HG03196 (cell line): ENCODE results near the gene ASCC3.

ENCODE experiments used
- ATAC-seq: cut with Tn5 transposase; IDR thresholded peaks from one replicate; pipeline ENCODE4 v1.9.1; 2021; ENCODE audit not compliant: unreplicated experiment

Gene ASCC3, protein sequence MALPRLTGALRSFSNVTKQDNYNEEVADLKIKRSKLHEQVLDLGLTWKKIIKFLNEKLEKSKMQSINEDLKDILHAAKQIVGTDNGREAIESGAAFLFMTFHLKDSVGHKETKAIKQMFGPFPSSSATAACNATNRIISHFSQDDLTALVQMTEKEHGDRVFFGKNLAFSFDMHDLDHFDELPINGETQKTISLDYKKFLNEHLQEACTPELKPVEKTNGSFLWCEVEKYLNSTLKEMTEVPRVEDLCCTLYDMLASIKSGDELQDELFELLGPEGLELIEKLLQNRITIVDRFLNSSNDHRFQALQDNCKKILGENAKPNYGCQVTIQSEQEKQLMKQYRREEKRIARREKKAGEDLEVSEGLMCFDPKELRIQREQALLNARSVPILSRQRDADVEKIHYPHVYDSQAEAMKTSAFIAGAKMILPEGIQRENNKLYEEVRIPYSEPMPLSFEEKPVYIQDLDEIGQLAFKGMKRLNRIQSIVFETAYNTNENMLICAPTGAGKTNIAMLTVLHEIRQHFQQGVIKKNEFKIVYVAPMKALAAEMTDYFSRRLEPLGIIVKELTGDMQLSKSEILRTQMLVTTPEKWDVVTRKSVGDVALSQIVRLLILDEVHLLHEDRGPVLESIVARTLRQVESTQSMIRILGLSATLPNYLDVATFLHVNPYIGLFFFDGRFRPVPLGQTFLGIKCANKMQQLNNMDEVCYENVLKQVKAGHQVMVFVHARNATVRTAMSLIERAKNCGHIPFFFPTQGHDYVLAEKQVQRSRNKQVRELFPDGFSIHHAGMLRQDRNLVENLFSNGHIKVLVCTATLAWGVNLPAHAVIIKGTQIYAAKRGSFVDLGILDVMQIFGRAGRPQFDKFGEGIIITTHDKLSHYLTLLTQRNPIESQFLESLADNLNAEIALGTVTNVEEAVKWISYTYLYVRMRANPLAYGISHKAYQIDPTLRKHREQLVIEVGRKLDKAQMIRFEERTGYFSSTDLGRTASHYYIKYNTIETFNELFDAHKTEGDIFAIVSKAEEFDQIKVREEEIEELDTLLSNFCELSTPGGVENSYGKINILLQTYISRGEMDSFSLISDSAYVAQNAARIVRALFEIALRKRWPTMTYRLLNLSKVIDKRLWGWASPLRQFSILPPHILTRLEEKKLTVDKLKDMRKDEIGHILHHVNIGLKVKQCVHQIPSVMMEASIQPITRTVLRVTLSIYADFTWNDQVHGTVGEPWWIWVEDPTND (N-terminal part only)

DNA sequence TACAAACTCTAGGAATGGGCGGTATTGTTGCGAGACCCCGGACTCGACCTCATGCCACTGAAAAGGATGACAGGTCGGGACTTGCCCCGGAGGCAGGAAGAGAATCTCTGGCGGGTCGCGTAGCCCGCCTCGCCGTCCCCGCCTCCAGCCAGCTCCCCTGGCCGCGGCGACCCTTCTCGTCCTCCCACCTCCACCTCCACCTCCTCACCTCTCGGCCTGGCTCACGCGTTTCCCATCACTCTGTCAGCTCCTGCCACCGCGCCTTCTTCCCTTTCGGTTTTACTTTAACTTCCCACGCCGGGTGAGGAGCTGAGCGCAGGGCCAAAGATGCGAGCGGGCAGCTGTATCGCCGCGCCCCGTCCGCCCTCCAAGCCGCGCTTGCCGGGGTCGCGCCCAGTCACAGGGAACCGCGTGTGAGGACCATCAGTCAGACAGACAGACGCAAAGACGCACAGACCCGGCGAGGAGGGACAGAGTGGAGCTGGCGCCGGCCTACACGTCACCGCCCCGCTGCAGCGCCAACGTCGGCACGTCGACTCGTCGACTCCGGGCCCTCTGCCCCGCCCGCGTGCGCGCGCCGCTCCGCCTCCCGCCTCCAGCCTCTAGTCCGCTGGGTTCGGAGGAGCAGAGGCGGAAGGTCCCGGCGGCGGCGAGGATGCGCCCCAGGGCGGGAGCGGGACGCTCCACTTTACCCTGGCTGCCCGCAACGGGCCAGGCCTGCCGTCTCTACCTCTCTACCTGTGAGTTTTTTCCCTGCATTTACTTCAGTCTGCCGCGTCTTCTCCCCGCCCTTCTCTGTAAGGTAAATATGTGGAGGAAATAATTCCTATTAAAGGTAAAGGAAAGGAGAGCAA lies at the start of gene ASCC3:
Gene ASCC3 (minus strand): TSS at position 477 of the 854 bp plus-strand sequence. CDS start 13,332 bp downstream, outside the sequence.
- ATAC-seq, result peak; percentile 98

DNA sequence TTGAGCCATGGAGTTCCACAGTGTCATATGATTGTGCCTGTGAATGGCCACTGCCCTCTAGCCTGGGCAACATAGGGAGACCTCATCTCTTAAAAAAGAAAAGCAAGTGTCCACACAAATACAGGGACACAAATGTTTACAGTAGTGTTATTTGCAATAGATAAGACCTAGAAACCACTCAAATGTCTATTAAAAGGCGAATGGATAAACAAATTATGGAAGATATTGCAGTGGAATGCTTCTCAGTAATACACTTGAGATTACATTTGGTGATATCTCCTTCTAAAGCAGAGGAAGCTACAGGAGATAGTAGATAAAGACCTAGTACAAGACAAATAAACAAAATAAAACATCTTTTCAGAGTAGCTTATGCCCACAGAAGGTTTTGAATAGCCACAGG lies 44.6 kb upstream of the ASCC3 start:
- ATAC-seq, result no peak

DNA sequence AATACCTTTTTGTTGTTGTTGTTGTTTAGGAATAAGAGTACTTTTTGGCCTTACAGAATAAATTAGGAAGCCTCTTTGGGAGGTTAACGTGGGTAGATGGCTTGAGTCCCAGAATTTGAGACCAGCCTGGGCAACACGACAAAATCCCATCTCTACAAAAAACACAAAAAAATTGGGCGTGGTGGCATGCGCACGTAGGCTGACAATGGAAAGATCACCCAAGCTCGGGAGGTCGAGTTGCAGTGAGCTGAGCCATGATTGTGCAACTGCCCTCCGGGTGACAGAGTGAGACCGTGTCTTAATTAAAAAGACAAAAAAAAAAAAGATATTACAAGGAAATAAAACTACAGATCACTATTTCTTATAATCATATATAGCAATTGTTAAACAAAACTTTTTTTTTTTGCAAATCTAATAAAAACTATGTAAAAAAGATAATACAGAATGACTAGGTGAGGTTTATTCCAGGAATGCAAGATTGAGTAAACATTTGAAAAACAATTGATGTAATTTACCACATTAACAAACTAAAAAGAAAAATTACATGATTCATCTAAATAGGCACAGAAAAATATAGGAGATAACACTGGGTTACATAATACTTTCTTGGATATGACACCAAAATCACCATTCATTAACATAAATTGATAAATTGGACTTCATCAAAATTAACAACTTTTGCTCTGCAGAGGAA lies 43.6 kb upstream of the ASCC3 start:
- no peak for ATAC-seq

DNA sequence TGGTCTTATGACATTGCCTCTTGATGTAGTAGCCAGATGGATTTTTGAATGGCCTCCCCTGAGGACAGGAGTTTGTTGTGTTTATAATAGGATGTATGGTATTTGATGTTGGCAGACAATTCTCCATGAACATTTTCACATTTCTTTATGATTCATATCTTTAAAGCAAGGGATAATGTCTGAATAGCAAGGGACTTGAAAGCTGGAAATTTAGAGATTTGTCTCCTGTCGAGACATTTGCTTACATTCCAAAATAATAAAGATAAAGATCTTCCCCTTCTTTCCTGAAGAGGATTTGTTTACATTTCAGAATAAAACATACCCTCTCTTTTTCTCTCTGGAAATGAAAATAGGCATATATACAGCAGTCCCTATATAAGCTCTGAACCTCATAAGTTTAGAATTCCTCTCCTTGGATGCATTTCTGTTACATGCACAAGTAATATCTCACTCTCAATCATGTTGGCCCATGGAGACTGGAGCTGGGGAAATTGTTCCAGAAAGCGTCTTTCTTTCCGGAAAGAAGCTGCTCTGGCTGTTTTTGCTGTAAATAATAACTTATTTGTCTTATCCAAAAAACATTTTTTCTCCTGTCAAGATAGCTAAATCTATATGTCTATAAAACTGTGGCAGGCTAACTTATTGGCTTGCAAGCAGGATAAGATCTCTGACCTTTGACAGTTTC lies 42.5 kb upstream of the ASCC3 start:
- ATAC-seq, result no peak

DNA sequence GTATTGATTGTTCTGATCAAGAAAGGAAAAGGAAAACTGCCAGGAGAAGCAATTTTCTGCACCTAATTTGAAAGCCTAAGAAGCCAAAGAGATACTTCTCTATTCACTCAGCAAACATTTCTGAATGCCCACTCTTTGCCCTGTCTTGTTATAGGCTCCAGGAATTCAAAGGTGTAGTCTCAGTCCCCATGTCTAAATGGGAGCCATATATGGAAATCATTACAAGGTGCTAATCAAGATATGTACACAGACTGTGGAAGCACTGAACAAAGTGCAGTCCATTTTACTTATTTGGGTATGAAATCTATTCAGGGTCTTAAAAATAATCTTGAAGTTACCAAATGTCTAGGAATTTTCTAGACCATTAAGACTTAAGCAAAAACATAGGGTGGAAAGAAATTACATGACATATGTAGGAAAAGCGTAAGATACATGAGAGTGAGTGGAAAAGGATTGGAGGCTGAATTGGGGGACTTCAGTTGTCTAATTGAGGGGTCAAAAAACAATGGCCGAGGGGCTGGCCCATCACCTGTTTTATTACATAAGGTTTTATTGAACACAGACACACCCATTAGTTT lies 39.0 kb upstream of the ASCC3 start:
- no peak for ATAC-seq

DNA sequence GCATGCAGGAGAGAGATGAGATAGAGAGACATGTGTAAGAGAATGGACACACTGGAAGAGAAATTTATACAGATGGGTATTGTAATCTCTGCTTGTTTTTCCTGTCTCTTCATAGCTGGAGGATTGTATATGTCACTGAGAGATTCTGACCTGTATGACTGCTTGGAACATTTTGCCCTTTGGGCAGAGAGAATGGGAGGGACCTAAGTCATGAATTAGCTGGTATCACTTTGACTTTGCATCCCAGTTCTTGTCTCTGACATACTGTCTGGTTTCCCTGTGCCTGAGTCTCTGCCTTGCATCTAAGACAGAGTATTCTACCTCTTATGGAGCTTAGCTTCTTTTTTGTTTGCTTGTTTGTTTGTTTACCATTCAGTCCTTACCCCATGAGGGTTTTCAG lies 37.0 kb upstream of the ASCC3 start:
- ATAC-seq, result no peak

DNA sequence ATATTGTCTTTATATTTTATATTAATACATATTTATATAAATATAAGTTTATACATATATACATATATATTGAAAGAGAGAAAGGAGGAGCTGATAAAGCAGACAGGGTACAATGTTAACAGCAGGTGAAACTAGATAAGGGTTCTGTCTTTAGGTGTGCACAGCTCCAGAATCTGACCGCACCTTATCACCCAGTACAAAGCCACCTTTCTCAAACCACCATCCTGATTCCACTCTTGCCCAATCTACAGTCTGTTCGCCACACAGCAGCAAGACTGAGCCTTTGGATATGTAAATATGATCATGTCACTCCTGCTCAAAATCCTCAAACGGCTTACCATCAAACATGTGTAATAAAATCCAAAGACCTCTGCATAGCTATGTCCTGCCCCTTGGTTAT lies 34.7 kb upstream of the ASCC3 start:
- no peak for ATAC-seq

DNA sequence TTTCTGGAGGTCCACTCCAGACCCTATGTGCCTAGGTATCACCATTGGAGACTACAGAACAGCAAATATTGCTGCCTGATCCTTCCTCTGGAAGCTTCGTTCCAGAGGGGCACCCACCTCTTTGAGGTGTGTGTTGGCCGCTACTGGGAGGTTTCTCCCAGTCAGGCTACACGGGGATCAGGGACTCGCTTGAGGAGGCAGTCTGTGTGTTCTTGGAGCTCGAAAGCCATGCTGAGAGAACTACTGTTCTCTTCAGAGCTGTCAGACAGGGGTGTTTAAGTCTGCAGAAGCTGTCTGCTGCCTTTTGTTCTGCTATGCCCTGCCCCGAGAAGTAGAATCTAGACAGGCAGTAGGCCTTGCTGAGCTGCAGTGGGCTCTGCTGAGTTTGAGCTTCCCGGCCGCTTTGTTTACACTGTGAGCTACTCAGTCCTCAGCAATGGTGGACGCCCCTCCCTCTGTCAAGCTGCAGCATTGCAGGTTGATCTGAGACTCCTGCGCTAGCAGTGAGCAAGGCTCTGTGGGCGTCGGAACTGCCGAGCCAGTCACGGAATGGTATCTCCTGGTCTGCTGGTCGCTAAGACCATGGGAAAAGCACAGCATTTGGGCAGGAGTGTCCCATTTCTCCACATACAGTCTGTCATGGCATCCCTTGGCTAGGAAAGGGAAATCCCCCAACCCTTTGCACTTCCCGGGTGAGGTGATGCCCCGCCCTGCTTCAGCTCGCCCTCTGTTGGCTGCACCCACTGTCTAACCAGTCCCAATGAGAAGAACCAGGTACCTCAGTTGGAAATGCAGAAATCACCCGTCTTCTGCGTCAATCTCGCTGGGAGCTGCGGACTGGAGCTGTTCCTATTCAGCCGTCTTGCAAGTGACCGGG lies 32.5 kb upstream of the ASCC3 start:
- ATAC-seq, result no peak

DNA sequence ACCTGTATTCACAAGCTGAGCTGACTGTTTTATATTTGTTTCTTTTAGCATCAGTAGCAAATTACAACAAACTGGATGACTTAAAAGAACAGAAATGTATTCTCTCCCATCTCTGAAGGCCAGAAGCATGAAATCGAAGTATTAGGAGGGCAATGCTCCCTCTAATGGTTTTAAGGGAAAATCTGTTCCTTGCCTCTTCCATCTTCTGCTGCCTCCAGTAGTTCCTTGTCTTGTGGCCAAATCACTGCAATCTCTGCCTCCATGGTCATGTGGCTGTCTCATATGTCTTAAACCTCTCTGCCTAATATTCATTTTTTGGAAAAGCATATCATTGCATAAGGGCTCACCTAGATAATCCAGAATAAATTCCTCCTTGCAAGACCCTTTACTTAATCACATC lies 25.2 kb upstream of the ASCC3 start:
- no peak for ATAC-seq

DNA sequence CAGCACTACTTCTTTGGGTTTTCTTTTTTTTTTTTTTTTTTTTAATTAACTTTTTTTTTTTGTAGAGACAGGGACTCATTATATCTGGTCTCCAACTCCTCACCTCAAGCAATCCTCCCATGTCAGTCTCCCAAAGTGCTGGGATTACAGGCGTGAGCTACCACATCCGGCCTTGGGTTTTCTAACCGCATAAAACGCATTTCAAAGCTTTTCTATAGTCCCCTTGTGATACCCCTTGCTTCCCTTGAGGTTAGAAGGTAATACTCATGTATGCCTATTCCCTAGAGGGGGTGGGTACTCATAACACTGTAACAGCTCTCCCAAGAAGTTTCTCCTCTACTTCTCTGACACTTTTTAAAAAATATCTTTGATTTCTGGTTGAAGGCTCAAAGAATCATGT lies 23.9 kb upstream of the ASCC3 start:
- ATAC-seq, result no peak

DNA sequence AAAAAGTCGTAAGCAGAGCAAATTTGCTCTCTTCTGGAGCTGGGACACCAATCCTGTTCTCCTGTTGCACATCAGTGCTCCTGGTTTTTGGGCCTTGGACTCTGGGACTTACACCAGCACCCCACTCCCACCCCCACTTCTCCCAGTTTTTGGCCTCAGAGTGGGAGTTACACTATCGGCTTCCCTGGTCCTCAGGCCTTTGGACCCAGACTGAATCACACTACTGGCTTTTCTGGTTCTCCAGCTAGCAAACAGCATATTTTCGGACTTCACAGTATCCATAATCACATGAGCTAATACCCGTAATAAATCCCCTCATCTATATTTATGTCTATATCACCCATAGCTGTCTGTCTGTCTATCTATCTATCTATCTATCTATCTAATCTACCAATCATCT lies 23.2 kb upstream of the ASCC3 start:
- no peak for ATAC-seq

DNA sequence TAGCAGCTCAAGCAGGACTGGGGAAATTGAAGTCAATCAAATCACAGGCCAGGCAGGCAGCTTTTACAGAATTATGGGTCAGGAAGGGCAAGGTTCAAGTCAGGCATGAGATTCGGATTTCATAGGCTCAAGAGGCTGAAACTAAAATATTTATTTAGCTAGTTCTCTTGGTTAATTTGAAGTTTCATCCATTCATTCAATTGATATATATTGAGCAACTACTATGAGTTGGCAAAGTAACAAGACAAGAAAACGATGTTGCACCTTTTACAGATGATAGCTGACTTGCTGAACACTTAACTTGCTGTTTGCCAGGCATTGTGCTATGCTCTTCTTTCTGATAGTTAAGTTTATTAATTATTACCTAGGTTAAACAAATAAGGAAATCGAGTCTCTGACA lies 20.5 kb upstream of the ASCC3 start:
- ATAC-seq, result no peak

DNA sequence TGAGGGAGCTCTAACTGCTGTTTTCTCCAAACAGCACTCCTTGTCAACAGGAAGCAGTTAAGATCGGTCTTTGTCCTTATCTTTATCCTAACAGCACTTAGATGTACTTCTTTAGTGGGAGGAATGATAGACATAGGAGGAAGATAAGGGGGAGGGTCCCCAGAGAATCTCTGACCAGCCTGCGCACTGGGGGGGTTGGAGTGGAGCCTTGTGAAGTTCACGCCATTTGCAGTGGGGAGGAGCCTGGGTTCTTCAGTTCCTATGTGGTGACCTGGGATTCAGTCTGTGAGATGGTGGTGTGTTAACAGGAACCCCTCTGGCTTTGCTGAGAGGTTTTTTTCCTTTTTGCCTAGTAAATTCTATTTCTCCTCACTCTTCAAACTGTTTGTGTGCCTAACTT lies 18.1 kb upstream of the ASCC3 start:
- ATAC-seq, result no peak

DNA sequence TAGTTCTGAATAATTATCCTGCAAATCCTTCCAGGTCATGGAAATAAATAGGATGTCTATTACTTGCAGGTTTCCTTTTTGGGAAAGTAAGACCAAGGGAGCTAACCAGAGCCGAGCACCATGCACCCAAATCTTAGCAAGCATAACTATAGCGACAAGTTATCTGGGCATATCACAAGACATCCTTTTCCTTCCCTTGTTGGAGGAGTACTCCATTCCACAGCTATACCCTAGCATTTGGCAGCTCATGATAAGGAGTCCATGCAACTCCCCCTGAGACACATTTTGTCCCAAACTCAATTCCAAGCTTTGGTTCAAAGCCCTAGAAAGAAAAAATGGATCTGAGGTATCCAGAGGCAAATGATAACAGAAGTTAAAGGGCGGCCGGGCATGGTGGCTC lies 16.5 kb upstream of the ASCC3 start:
- ATAC-seq, result no peak

DNA sequence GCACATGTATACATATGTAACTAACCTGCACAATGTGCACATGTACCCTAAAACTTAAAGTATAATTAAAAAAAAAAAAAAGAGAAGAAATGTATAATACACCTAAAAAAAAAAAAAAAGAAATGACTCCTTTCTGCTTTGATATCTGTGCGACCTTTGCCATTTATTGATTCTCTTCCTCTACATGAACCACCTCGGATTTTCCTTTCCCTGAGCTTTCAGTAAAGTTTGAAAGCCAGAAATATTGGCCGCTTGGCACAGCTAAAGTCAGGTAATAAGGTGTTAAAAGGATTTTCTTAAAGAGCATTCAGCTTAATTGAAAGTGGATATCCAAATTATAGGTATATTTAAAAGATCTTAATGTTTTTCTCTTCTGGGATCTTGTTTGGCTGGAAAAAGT lies 12.6 kb upstream of the ASCC3 start:
- ATAC-seq, result no peak

DNA sequence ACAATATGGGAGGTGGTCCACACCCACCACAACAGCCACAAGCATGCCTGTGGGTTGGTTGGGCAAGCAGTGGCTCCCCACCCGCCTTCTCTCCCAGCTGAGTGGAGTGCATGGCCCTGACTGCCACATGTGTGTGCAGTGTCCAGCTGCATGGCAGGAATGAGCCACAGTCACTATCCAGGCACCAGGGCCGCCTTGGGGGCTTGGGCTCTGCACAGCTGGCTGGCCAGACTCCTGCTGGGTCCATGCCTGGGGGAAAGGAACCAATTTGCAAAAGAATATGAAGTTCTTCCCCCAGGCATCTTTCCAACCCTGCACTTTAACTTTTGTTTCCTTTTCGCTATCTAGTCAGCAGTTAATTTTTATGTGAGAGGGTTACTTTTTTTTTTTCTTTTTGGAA lies 11.6 kb upstream of the ASCC3 start:
- ATAC-seq, result no peak

DNA sequence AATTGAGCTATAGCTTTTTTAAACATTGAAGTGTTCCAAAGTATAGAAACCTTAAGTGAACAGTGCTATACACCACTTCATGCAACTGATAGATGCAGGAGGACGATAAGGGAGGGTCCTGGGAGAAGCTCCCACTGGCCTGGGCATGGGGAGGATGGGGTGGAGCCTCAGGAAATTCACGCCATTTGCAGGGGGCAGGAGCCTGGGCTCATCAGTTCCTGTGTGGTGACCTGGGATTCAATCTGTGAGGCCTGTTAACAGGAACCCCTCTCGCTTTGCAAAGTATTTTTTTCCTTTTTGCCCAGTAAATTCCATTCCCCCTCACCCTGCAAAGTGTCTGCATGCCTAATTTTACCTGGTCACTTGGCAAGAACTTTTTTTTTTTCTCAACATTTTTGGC lies 11.0 kb upstream of the ASCC3 start:
- no peak for ATAC-seq

DNA sequence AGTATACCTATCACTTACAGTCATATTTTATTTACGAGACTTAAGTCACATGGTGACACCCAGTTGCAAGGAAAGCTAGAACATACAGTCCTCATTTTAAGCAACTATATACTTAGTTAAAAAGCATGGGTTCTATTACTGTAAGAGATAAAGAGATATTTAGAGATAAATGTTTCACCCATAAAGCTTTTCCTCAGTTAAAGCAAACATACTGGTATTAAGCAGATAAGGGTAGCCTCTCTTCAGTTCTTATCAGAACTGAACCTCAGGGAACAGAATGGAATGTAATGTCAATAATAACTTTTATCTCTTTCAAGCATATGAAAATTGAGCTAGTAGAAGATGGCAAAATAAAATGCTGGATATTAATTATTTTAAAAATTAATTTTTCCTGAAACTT lies 9.9 kb upstream of the ASCC3 start:
- ATAC-seq, result no peak
